ENCODE measurements around the gene FDXACB1. TPM values are rescaled to one million over a fixed set of nuclear protein-coding genes. Genes with fewer than 3 reads are reported as not detected.

The FDXACB1 gene, protein sequence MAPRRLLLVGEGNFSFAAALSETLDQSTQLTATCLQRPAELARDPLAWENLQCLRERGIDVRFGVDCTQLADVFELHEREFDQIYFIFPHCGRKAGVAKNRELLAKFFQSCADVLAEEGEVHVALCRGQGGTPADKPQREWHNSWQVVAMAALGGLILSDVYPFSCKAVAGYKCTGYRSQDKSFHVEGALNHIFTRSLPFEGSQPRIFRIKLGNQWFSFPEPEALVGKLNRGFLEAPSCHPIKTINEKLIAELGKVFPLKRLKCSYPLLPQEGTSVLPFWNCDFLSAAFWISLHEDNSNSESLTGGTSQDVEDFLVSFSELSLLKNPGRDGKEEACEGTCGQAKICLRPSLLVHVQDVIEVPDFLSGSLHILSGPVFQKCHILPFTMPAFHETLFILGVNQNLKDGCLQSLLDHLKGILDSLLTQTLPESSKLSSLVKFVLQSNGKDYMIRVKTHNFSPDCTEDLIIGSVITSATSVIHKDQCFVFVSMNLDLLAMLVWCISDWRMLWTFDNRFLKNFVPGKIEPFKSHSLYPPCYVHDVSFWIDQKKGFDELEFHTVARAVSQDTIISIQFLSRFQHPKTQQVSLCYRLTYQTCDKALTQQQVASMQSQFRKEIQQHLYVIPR
- 1 to 10 TPM; 3.5 to 5.6 (median 3.9) TPM for total RNA-seq

DNA sequence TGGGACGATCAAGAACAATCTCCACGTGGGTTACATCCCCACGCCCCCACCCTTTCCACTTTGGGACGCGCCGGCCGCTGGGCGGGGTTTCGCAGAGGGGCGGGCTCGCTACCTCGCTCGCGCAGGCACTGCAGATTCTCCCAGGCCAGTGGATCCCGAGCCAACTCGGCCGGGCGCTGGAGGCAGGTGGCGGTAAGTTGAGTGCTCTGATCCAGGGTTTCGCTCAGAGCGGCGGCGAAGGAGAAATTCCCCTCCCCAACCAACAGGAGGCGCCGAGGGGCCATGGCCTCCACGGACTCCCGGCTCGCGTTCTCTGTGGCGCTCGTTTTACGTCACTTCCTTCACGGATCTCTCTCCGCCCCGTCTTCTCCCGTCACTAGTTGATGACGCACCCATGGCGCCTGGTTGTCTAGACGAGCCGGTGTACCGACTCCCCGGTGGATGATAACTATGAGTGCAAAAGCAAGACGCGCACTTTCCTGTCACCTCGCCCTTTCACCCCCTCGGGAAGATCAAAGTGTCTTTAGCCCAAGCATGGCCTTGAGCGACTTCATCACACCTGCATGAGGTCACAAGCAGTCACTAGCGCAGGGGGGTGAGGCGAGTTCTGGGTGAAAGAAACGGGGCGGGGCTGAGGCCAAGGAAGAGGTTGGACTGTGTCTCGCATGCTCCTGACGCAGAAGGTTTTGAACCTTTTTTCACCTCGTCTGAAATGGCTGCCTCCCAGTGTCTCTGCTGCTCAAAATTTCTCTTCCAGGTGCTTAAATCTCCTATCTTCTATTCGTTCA, at the start of gene FDXACB1, which contains the start of gene CFAP68:
Gene FDXACB1 (minus strand): TSS at position 317 of the 788 bp plus-strand sequence. CDS start 33 bp downstream, at position 284.
Gene CFAP68 (plus strand): TSS at position 693 of the 788 bp plus-strand sequence. CDS start 20 bp downstream, at position 713.
- peaks cover 20% of the 10 kb centered on the region for H3K4me1 ChIP-seq
- under 1% methylated on average over 47 of the region's 55 CpGs for WGBS

DNA sequence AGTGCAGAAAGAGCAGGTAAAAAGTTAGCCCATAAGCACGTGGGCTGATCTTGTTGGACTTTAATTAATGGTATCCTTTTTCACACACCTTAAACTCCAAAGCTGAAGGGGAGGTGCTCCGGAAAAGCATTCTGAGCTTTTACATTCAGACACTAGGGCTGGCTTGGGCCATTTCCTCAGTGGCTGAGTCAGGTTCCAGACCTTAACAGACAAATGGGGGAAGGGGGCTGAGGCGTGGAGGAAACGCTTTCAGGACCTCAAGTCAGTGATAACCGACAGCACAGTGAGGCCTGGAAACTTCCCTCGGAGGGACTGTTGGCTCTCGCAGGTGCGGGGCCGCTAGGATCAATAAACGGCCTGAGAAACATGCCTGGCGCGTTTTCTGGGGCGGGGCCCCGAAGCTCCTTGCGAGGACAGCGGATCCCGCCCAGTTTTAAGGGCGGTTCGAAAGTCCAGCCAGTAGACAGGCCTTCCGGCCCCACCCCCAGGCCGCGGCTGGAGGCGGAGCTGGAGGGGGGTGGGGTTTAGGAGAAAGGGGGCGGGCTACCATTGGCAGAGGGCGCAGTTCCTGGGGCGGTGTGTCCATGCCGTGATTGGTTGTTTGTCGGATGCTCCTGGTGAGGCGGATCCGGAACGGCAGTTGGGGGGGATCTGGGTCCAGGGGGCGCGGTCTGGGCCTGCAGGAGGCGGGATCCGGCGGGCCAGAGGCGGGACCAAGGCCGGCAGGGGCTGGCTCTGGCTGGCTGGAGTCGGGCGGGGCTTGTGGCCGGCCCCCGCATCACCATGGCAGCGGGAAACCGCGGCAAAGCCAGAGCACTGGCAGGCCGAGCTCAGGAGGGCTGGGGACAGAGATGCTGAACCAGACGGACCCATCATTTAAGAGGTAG, 47.8 kb upstream of the FDXACB1 start:
- Histone ChIP-seq H3K36me3 (no peaks in the 10 kb centered on the region), H3K27me3 (no peaks in the 10 kb centered on the region), H3K27ac (peak overlapping the region; percentile 83), H3K4me3 (peak overlapping the region; percentile 47), H3K9me3 (no peaks in the 10 kb centered on the region), H3K4me1 (peaks cover 37% of the 10 kb centered on the region)
- TF ChIP-seq POLR2AphosphoS5 (IDR thresholded peaks at IDR 0.05) (peak; percentile 22 to 40 (median 34)), POLR2A (IDR thresholded peaks at IDR 0.05) (no peak)
- WGBS = 2% methylated on average over 29 of the region's 47 CpGs
- DNase-seq (ENCODE audit: low spot score in 2 of 2) = peak; percentile 96 to 98

More for the DNA sequence above, at the start of gene FDXACB1, which contains the start of gene CFAP68:
- peak within 1 kb of the TSS; percentile 77 for H3K4me3 ChIP-seq
- DNase-seq (ENCODE audit: low spot score in 2 of 2) = peak; percentile 98
- H3K27me3 ChIP-seq = no peaks in the 10 kb centered on the region
- peak within 1 kb of the TSS; percentile 94 for H3K27ac ChIP-seq
- H3K9me3 ChIP-seq = no peaks in the 10 kb centered on the region
- H3K36me3 ChIP-seq = peaks cover 3% of the 10 kb centered on the region
- TF ChIP-seq POLR2A (IDR thresholded peaks at IDR 0.05) (peak in 1 of 2 donors; percentile 33), EP300 (IDR thresholded peaks at IDR 0.05) (peak; percentile 69), POLR2AphosphoS5 (IDR thresholded peaks at IDR 0.05) (peak; percentile 29 to 90 (median 44))
- TF ChIP-seq, protein P1, sequence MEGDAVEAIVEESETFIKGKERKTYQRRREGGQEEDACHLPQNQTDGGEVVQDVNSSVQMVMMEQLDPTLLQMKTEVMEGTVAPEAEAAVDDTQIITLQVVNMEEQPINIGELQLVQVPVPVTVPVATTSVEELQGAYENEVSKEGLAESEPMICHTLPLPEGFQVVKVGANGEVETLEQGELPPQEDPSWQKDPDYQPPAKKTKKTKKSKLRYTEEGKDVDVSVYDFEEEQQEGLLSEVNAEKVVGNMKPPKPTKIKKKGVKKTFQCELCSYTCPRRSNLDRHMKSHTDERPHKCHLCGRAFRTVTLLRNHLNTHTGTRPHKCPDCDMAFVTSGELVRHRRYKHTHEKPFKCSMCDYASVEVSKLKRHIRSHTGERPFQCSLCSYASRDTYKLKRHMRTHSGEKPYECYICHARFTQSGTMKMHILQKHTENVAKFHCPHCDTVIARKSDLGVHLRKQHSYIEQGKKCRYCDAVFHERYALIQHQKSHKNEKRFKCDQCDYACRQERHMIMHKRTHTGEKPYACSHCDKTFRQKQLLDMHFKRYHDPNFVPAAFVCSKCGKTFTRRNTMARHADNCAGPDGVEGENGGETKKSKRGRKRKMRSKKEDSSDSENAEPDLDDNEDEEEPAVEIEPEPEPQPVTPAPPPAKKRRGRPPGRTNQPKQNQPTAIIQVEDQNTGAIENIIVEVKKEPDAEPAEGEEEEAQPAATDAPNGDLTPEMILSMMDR (IDR thresholded peaks at IDR 0.05) = peak; percentile 96 to 97

DNA sequence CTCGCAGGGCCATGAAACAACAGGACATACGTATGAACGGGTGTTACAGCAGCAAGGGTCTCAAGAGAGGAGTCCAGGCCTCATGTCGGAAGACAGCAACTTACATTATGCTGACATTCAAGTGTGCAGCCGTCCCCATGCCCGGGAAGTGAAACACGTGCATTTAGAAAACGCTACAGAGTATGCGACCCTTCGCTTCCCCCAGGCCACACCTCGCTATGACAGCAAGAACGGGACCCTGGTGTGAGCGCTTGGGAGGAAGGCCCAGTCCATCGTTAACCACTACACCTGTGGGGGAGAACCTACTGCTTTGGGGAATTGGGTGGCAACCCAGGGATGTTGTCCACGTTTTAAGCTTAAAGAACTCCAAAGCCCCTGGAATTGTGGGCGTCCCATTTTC, 47.0 kb upstream of the FDXACB1 start:
- Histone ChIP-seq H3K36me3 (no peaks in the 10 kb centered on the region), H3K4me3 (no peak overlapping the region), H3K27me3 (no peaks in the 10 kb centered on the region), H3K4me1 (peaks cover 37% of the 10 kb centered on the region), H3K27ac (no peak overlapping the region), H3K9me3 (no peaks in the 10 kb centered on the region)
- 92% methylated on average over 16 of the region's 16 CpGs for WGBS
- TF ChIP-seq, protein P1 (IDR thresholded peaks at IDR 0.05) = no peak
- TF ChIP-seq POLR2AphosphoS5 (IDR thresholded peaks at IDR 0.05) = no peak
- no peak for TF ChIP-seq POLR2A (IDR thresholded peaks at IDR 0.05)
- TF ChIP-seq EP300 (IDR thresholded peaks at IDR 0.05) = no peak
- DNase-seq (ENCODE audit: low spot score in 2 of 2) = no peak

DNA sequence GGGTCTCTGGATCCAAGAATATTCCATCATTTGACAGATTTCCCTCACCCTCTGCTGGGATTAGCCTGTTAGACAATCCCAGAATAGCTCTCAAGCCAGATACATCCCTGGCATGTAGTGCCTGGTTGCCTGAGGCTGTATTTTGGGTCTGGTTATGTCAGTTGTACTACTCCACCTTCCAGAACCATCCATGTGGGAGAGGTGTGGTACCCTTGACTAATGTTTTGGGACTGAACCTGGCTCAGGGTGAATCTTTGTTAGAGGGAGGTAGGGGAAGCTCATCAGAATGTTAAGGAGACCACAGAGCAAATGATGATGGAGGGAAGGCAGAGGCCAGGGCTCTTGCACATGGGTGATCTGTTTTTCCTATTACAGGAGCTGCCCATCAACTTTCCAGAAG, 45.0 kb upstream of the FDXACB1 start:
- Histone ChIP-seq H3K9me3 (no peaks in the 10 kb centered on the region), H3K36me3 (no peaks in the 10 kb centered on the region), H3K4me3 (no peak overlapping the region), H3K27ac (peak overlapping the region; percentile 90), H3K4me1 (peaks cover 38% of the 10 kb centered on the region), H3K27me3 (no peaks in the 10 kb centered on the region)
- TF ChIP-seq EP300 (IDR thresholded peaks at IDR 0.05) (no peak), POLR2A (IDR thresholded peaks at IDR 0.05) (no peak), POLR2AphosphoS5 (IDR thresholded peaks at IDR 0.05) (no peak)
- TF ChIP-seq, protein P1 (IDR thresholded peaks at IDR 0.05) = no peak
- DNase-seq (ENCODE audit: low spot score in 2 of 2) = no peak

DNA sequence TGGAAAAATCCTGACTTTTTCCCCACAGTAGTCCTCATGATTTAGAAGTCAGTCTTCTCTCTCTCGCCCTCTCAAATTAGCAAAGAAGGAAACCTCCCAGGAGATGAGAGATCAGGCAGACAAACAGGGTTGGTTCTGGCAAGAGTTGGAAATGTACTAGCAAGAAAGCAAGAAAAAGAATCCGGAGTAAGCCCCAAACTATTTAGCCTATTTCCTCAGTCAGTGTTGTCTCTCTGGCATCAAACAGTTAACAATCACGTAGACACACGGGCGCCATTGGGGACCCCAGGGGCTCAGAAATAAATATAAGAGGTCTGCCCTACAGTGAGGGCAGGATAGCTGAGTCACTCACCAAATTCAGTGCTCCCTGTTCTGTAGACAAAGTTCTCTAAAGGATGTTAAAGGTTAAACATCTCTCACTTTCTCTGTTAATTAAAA, 44.4 kb upstream of the FDXACB1 start:
- Histone ChIP-seq H3K27ac (peak overlapping the region; percentile 90), H3K9me3 (no peaks in the 10 kb centered on the region), H3K4me3 (no peak overlapping the region), H3K4me1 (peaks cover 43% of the 10 kb centered on the region), H3K36me3 (no peaks in the 10 kb centered on the region), H3K27me3 (no peaks in the 10 kb centered on the region)
- TF ChIP-seq POLR2AphosphoS5 (IDR thresholded peaks at IDR 0.05) (no peak), POLR2A (IDR thresholded peaks at IDR 0.05) (no peak), EP300 (IDR thresholded peaks at IDR 0.05) (no peak)
- TF ChIP-seq, protein P1 (IDR thresholded peaks at IDR 0.05) = no peak
- DNase-seq (ENCODE audit: low spot score in 2 of 2) = no peak
- WGBS = 10% methylated on average over 5 of the region's 5 CpGs

Measured in suprapubic skin (tissue), 4 donors.